Measurements from ENCODE around the gene TNF.
A peak's percentile ranks its signal among the peaks of the same experiment; 100 is the strongest.

Gene TNF

DNA sequence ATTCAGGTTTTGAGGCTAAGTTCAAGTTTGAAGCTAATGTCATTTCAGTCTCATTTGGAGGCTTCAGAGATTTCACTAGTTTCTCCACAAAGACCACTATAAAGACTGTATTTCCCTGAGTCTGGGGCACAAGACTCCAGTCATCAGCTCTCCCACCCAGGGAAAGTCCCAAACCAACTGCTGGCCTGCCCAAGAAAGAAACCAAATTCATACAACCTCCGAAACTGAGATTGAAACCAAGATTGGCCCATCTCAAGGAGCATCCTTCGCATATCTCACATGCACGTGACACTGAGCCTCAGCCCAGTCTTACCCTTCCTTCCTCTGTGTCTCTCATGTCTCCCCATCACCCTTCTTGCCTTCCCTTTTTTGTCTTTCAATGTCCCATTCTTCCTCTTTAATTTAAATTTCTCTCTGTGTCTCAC, 6.8 kb upstream of the TNF start:
- peak overlapping the region; percentile 86 for H3K4me2 ChIP-seq (ENCODE audit: low read depth, low read length, poor library complexity, severe bottlenecking)
- no peak overlapping the region for H2AFZ ChIP-seq (ENCODE audit: low read depth, low read length, severe bottlenecking)
- peaks cover 66% of the 10 kb centered on the region for H3F3A ChIP-seq (ENCODE audit: insufficient read depth)
- H3K9ac ChIP-seq (ENCODE audit: low read length), result peak overlapping the region; percentile 84
- H3K27me3 ChIP-seq (ENCODE audit: low read length), result no peaks in the 10 kb centered on the region
- no peaks in the 10 kb centered on the region for H3K36me3 ChIP-seq (ENCODE audit: low read length)
- no peak for TF ChIP-seq EZH2phosphoT487 (conservative IDR thresholded peaks at IDR 0.05; ENCODE audit: low read length)
- TF ChIP-seq, protein P1, sequence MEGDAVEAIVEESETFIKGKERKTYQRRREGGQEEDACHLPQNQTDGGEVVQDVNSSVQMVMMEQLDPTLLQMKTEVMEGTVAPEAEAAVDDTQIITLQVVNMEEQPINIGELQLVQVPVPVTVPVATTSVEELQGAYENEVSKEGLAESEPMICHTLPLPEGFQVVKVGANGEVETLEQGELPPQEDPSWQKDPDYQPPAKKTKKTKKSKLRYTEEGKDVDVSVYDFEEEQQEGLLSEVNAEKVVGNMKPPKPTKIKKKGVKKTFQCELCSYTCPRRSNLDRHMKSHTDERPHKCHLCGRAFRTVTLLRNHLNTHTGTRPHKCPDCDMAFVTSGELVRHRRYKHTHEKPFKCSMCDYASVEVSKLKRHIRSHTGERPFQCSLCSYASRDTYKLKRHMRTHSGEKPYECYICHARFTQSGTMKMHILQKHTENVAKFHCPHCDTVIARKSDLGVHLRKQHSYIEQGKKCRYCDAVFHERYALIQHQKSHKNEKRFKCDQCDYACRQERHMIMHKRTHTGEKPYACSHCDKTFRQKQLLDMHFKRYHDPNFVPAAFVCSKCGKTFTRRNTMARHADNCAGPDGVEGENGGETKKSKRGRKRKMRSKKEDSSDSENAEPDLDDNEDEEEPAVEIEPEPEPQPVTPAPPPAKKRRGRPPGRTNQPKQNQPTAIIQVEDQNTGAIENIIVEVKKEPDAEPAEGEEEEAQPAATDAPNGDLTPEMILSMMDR (IDR thresholded peaks at IDR 0.05; ENCODE audit: insufficient read depth, low read length, poor library complexity, severe bottlenecking), result no peak
- H4K20me1 ChIP-seq (ENCODE audit: low read depth, low read length), result no peaks in the 10 kb centered on the region
- H3K4me3 ChIP-seq (ENCODE audit: insufficient read depth, low read length, poor library complexity, severe bottlenecking), result peak overlapping the region; percentile 63
- H3K27ac ChIP-seq (ENCODE audit: low read depth, low read length), result peak overlapping the region; percentile 92
- H3K79me2 ChIP-seq (ENCODE audit: insufficient read depth, low read length), result peaks cover 54% of the 10 kb centered on the region
- no peaks in the 10 kb centered on the region for H3K9me3 ChIP-seq (ENCODE audit: insufficient read depth, low read length)
- no peaks in the 10 kb centered on the region for H3K9me2 ChIP-seq (replicated peaks; ENCODE audit: insufficient read depth, low read length)

DNA sequence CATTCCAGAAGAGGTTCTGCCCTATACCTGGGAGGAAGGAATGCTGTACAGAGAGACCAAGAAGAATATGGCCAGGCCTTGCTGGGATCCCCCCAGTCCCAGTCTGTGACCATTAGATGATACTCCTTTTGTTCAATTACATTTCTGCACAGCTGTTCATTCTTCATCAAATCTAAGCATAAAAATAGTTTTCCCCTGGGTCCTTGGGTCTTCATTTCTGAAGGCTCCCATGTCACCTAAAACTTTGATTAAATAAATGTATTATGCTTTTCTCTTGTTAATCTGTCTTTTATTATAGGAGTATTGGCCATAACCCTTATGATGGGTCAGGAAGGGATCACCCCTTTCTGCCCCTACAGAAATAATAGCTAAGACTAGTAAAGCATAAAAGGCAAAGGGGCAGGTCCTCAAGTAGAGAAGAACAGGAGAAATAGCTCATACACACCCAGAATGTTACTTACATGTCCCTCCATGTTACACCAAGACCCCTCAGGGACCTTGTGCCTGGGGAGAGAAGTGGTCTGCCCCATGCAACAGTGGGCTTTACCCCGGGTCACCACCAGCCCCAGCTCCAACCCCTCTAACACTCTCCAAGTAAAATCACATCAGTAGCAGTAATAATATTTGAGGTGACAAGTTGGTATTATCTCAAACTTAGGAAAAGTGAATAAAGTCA, 5.4 kb upstream of the TNF start:
- peaks cover 72% of the 10 kb centered on the region for H3F3A ChIP-seq (ENCODE audit: insufficient read depth)
- peak overlapping the region; percentile 92 for H3K27ac ChIP-seq (ENCODE audit: low read depth, low read length)
- TF ChIP-seq, protein P1 (IDR thresholded peaks at IDR 0.05; ENCODE audit: insufficient read depth, low read length, poor library complexity, severe bottlenecking), result no peak
- no peak for TF ChIP-seq EZH2phosphoT487 (conservative IDR thresholded peaks at IDR 0.05; ENCODE audit: low read length)
- no peak overlapping the region for H2AFZ ChIP-seq (ENCODE audit: low read depth, low read length, severe bottlenecking)
- H3K9ac ChIP-seq (ENCODE audit: low read length), result peak overlapping the region; percentile 84
- no peaks in the 10 kb centered on the region for H3K9me2 ChIP-seq (replicated peaks; ENCODE audit: insufficient read depth, low read length)
- no peaks in the 10 kb centered on the region for H3K9me3 ChIP-seq (ENCODE audit: insufficient read depth, low read length)
- no peaks in the 10 kb centered on the region for H4K20me1 ChIP-seq (ENCODE audit: low read depth, low read length)
- H3K4me2 ChIP-seq (ENCODE audit: low read depth, low read length, poor library complexity, severe bottlenecking), result peak overlapping the region; percentile 86
- peaks cover 56% of the 10 kb centered on the region for H3K79me2 ChIP-seq (ENCODE audit: insufficient read depth, low read length)
- H3K27me3 ChIP-seq (ENCODE audit: low read length), result no peaks in the 10 kb centered on the region
- no peaks in the 10 kb centered on the region for H3K36me3 ChIP-seq (ENCODE audit: low read length)
- H3K4me3 ChIP-seq (ENCODE audit: insufficient read depth, low read length, poor library complexity, severe bottlenecking), result peak overlapping the region; percentile 63

DNA sequence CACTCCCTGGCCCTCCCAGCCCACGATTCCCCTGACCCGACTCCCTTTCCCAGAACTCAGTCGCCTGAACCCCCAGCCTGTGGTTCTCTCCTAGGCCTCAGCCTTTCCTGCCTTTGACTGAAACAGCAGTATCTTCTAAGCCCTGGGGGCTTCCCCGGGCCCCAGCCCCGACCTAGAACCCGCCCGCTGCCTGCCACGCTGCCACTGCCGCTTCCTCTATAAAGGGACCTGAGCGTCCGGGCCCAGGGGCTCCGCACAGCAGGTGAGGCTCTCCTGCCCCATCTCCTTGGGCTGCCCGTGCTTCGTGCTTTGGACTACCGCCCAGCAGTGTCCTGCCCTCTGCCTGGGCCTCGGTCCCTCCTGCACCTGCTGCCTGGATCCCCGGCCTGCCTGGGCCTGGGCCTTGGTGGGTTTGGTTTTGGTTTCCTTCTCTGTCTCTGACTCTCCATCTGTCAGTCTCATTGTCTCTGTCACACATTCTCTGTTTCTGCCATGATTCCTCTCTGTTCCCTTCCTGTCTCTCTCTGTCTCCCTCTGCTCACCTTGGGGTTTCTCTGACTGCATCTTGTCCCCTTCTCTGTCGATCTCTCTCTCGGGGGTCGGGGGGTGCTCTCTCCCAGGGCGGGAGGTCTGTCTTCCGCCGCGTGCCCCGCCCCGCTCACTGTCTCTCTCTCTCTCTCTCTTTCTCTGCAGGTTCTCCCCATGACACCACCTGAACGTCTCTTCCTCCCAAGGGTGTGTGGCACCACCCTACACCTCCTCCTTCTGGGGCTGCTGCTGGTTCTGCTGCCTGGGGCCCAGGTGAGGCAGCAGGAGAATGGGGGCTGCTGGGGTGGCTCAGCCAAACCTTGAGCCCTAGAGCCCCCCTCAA, 3.1 kb upstream of the TNF start, which contains the start of gene LTA:
TSS of gene LTA (plus strand) at position 249 of the 871 bp plus-strand sequence. CDS start at position 703, 454 bp downstream.
- TF ChIP-seq EZH2phosphoT487 (conservative IDR thresholded peaks at IDR 0.05; ENCODE audit: low read length), result no peak
- TF ChIP-seq, protein P1 (IDR thresholded peaks at IDR 0.05; ENCODE audit: insufficient read depth, low read length, poor library complexity, severe bottlenecking), result no peak
- Histone ChIP-seq H3K4me3 (ENCODE audit: insufficient read depth, low read length, poor library complexity, severe bottlenecking) (peak within 1 kb of the TSS; percentile 63), H3K79me2 (ENCODE audit: insufficient read depth, low read length) (peaks cover 79% of the 10 kb centered on the region), H4K20me1 (ENCODE audit: low read depth, low read length) (no peaks in the 10 kb centered on the region), H3K9ac (ENCODE audit: low read length) (peak within 1 kb of the TSS; percentile 84), H2AFZ (ENCODE audit: low read depth, low read length, severe bottlenecking) (no peak within 1 kb of the TSS), H3F3A (ENCODE audit: insufficient read depth) (peaks cover 86% of the 10 kb centered on the region), H3K27me3 (ENCODE audit: low read length) (no peaks in the 10 kb centered on the region), H3K4me2 (ENCODE audit: low read depth, low read length, poor library complexity, severe bottlenecking) (peak within 1 kb of the TSS; percentile 86), H3K36me3 (ENCODE audit: low read length) (peaks cover 3% of the 10 kb centered on the region; the same call in 1 of the 2 replicates), H3K9me2 (replicated peaks; ENCODE audit: insufficient read depth, low read length) (no peaks in the 10 kb centered on the region), H3K27ac (ENCODE audit: low read depth, low read length) (peak within 1 kb of the TSS; percentile 92), H3K9me3 (ENCODE audit: insufficient read depth, low read length) (no peaks in the 10 kb centered on the region)
